ENCODE data around the gene NCS1.

GRCh38 chr9:130167927-130168326 lies 4.3 kb upstream of the NCS1 start:
- TF ChIP-seq EP300 (IDR thresholded peaks at IDR 0.05), result no peak
- TF ChIP-seq CTCF (IDR thresholded peaks at IDR 0.05), result no peak

Data from esophagus muscularis mucosa (tissue), 3 donors.